Kidney epithelial cell (primary cell): ENCODE results near the gene WNT6. TPM values are rescaled to one million over a fixed set of nuclear protein-coding genes. Genes with fewer than 3 reads are reported as not detected.

Experiments
- DNase-seq: peaks from one replicate; pipeline ENCODE4 v3.0.0-alpha.2; 2010; ENCODE audit warnings: low read depth
- H3K27me3 ChIP-seq: 2 replicates; pipeline ENCODE4 v1.6.0; 2011; ENCODE audit warnings: low read length; ENCODE audit not compliant: control insufficient read depth, insufficient read depth
- H3K36me3 ChIP-seq: 2 replicates; pipeline ENCODE4 v1.5.1; 2011; ENCODE audit warnings: low read length; ENCODE audit not compliant: control insufficient read depth, insufficient read depth
- H3K4me3 ChIP-seq: 2 replicates; pipeline ENCODE4 v1.5.1; 2011; ENCODE audit warnings: low read depth, mild to moderate bottlenecking, control low read depth, low read length
- CTCF ChIP-seq: IDR thresholded peaks from 2 replicates; pipeline ENCODE4 v1.5.1; 2011; ENCODE audit warnings: mild to moderate bottlenecking, moderate library complexity, low read length, control low read depth, inconsistent platforms; ENCODE audit not compliant: insufficient read depth, poor library complexity, severe bottlenecking
- total RNA-seq: library from RNA; depleted of rRNA; stranded (reverse); fragments of >200 nt; gene quantifications from 2 replicates; pipeline ENCODE4 v1.2.3, GENCODE V29; 2015

The WNT6 gene
- total RNA-seq, 1 donor from 2014 or later, result 1.2 TPM

- no peak overlapping the region for H3K4me3 ChIP-seq
- no peak for TF ChIP-seq CTCF
- H3K27me3 ChIP-seq, result peaks cover 79% of the 10 kb centered on the region
- no peak for DNase-seq
- H3K36me3 ChIP-seq, result no peaks in the 10 kb centered on the region
These were observed 605 bp downstream of the WNT6 start for GRCh38 chr2:218859988-218860831.

- Histone ChIP-seq H3K36me3 (no peaks in the 10 kb centered on the region), H3K4me3 (no peak overlapping the region), H3K27me3 (peaks cover 77% of the 10 kb centered on the region)
- no peak for TF ChIP-seq CTCF
- DNase-seq, result no peak
These were observed 1.4 kb downstream of the WNT6 start for GRCh38 chr2:218860950-218861381.

GRCh38 chr2:218861645-218862318, 2.2 kb downstream of the WNT6 start:
- no peak for TF ChIP-seq CTCF
- Histone ChIP-seq H3K4me3 (no peak overlapping the region), H3K27me3 (peaks cover 73% of the 10 kb centered on the region), H3K36me3 (no peaks in the 10 kb centered on the region)
- DNase-seq, result no peak

GRCh38 chr2:218863021-218863520, 3.5 kb downstream of the WNT6 start:
- Histone ChIP-seq H3K4me3 (no peak overlapping the region), H3K36me3 (no peaks in the 10 kb centered on the region), H3K27me3 (peaks cover 76% of the 10 kb centered on the region)
- TF ChIP-seq CTCF, result no peak
- DNase-seq, result no peak

GRCh38 chr2:218865396-218865795, 5.8 kb downstream of the WNT6 start:
- Histone ChIP-seq H3K27me3 (peaks cover 71% of the 10 kb centered on the region), H3K36me3 (no peaks in the 10 kb centered on the region), H3K4me3 (no peak overlapping the region)
- no peak for TF ChIP-seq CTCF
- no peak for DNase-seq
